HepG2 (cell line): ENCODE results near the gene UCKL1. TPM values are rescaled to one million over a fixed set of nuclear protein-coding genes. Genes with fewer than 3 reads are reported as not detected.

Source experiments
- ATRX ChIP-seq: sonication (generic); formaldehyde crosslinking; IDR thresholded peaks from 2 replicates; pipeline ENCODE4 v1.4.0; 2020; ENCODE audit warnings: missing genetic modification reagents, borderline replicate concordance
- CREB3 ChIP-seq: sonication (generic); formaldehyde crosslinking; IDR thresholded peaks from 2 replicates; pipeline ENCODE4 v1.5.0; 2020; ENCODE audit warnings: missing genetic modification reagents
- CSRNP2 ChIP-seq: sonication (generic); formaldehyde crosslinking; conservative IDR thresholded peaks from 2 replicates; pipeline ENCODE4 v1.8.0; 2022; ENCODE audit warnings: low read depth, missing genetic modification reagents
- DDIT3 ChIP-seq: sonication (generic); formaldehyde crosslinking; IDR thresholded peaks from 2 replicates; pipeline ENCODE4 v1.4.0; 2020; ENCODE audit warnings: mild to moderate bottlenecking, missing genetic modification reagents
- HMGA1 ChIP-seq: sonication (generic); formaldehyde crosslinking; conservative IDR thresholded peaks from 2 replicates; pipeline ENCODE4 v1.4.0; 2020; ENCODE audit warnings: missing genetic modification reagents
- HNRNPK ChIP-seq: fragments of 200-400 bp; formaldehyde crosslinking; IDR thresholded peaks from 2 replicates; pipeline ENCODE4 v1.6.1; 2018; ENCODE audit warnings: low read length, low read depth, moderate library complexity, mild to moderate bottlenecking; ENCODE audit not compliant: poor library complexity, severe bottlenecking
- HNRNPL ChIP-seq: fragments of 200-400 bp; formaldehyde crosslinking; IDR thresholded peaks from 2 replicates; pipeline ENCODE4 v1.6.1; 2017; ENCODE audit warnings: mild to moderate bottlenecking, low read depth, low read length
- HOXA3 ChIP-seq: sonication (generic); formaldehyde crosslinking; IDR thresholded peaks from 2 replicates; pipeline ENCODE4 v1.5.0; 2020; ENCODE audit warnings: missing genetic modification reagents
- IRF2 ChIP-seq: IDR thresholded peaks from 2 replicates; pipeline ENCODE4 v1.6.1; 2018; ENCODE audit warnings: missing genetic modification reagents, missing compliant biosample characterization
- MTERF4 ChIP-seq: sonication (generic); formaldehyde crosslinking; IDR thresholded peaks from 2 replicates; pipeline ENCODE4 v1.8.0; 2023; ENCODE audit warnings: mild to moderate bottlenecking, missing genetic modification reagents
- NFE2 ChIP-seq: sonication (generic); formaldehyde crosslinking; IDR thresholded peaks from 2 replicates; pipeline ENCODE4 v1.4.0; 2020; ENCODE audit warnings: missing genetic modification reagents
- PHB2 ChIP-seq: fragments of 450-650 bp; IDR thresholded peaks from 2 replicates; pipeline ENCODE4 v1.6.1; 2018; ENCODE audit not compliant: partially characterized antibody
- SATB2 ChIP-seq: sonication (generic); formaldehyde crosslinking; IDR thresholded peaks from 2 replicates; pipeline ENCODE4 v1.5.0; 2020; ENCODE audit warnings: missing genetic modification reagents
- SMARCC2 ChIP-seq: fragments of 450-650 bp; IDR thresholded peaks from 2 replicates; pipeline ENCODE4 v1.6.1; 2017; ENCODE audit warnings: antibody characterized with exemption, mild to moderate bottlenecking
- SP4 ChIP-seq: sonication (generic); formaldehyde crosslinking; IDR thresholded peaks from 2 replicates; pipeline ENCODE4 v1.8.1; 2023; ENCODE audit warnings: mild to moderate bottlenecking, missing genetic modification reagents
- TEAD2 ChIP-seq: sonication (generic); formaldehyde crosslinking; IDR thresholded peaks from 2 replicates; pipeline ENCODE4 v1.9.0; 2021; ENCODE audit warnings: missing genetic modification reagents
- ZBTB7A ChIP-seq: sonication (generic); formaldehyde crosslinking; IDR thresholded peaks from 2 replicates; pipeline ENCODE4 v1.8.0; 2022; ENCODE audit warnings: mild to moderate bottlenecking, missing genetic modification reagents
- ZFP1 ChIP-seq: IDR thresholded peaks from 2 replicates; pipeline ENCODE4 v1.6.1; 2016
- ZNF280D ChIP-seq: sonication (generic); formaldehyde crosslinking; IDR thresholded peaks from 2 replicates; pipeline ENCODE4 v1.5.1; 2020; ENCODE audit warnings: mild to moderate bottlenecking, missing genetic modification reagents
- ZNF329 ChIP-seq: sonication (generic); formaldehyde crosslinking; IDR thresholded peaks from 2 replicates; pipeline ENCODE4 v1.9.0; 2021; ENCODE audit warnings: low read depth, mild to moderate bottlenecking, missing genetic modification reagents
- ZNF724P ChIP-seq: sonication (generic); formaldehyde crosslinking; IDR thresholded peaks from 2 replicates; pipeline ENCODE4 v1.8.0; 2022; ENCODE audit warnings: missing genetic modification reagents, borderline replicate concordance
- ZNF850 ChIP-seq: sonication (generic); formaldehyde crosslinking; conservative IDR thresholded peaks from 2 replicates; pipeline ENCODE4 v1.9.0; 2021; ENCODE audit warnings: mild to moderate bottlenecking, missing genetic modification reagents
- polyA plus RNA-seq, 8 experiments: library from polyadenylated mRNA; depleted of rRNA in 3 of 8; stranded (reverse) in 7 of 8; unstranded in 1 of 8; fragments of >200 nt; fragmentation: Illumina TruSeq in 4 of 8; extraction: Trizol in 4 of 8; gene quantifications; 2 replicates each; pipeline versions ENCODE4 v1.2.1 to v1.2.3, GENCODE V29; 2011 to 2016; ENCODE audit warnings: low read depth in 4 of 8, missing spikeins in 1 of 8, mixed read lengths in 1 of 8; ENCODE audit not compliant: insufficient read depth in 1 of 8
- total RNA-seq, 5 experiments: library from RNA; depleted of rRNA; stranded (reverse); fragments of >200 nt; fragmentation: Illumina TruSeq; extraction: Trizol; gene quantifications; 2 replicates each; pipeline ENCODE4 v1.2.3, GENCODE V29; 2016; ENCODE audit warnings: low read depth in 1 of 5

Gene UCKL1
- total and polyA plus RNA-seq, 2 of the 13 experiments (the other 11 are each of a cell fraction or from before 2014, with no cell fraction given) = 50.2 to 126 TPM

GRCh38 chr20:63896264-63897105 lies 59.7 kb downstream of the UCKL1 start (continued):
- TF ChIP-seq CREB3 (CRISPR knock-in tag) (no peak), SATB2 (CRISPR knock-in tag) (peak; percentile 75; the same call in 1 of the 2 replicates), HNRNPK (no peak), HNRNPL (peak; percentile 67; the same call in 1 of the 2 replicates), SP4 (CRISPR knock-in tag) (peak; percentile 54), ZNF724P (CRISPR knock-in tag) (peak; percentile 46; the same call in 1 of the 2 replicates), SMARCC2 (no peak), IRF2 (CRISPR knock-in tag) (peak; percentile 51), ZNF329 (no peak), NFE2 (no peak), ZBTB7A (CRISPR knock-in tag) (no peak), PHB2 (no peak), HMGA1 (CRISPR knock-in tag) (no peak), CSRNP2 (CRISPR knock-in tag) (no peak), MTERF4 (CRISPR knock-in tag) (0 out of 2 replicates have a peak, but pooled peaks have one; percentile 50), DDIT3 (no peak), ATRX (CRISPR knock-in tag) (no peak), TEAD2 (CRISPR knock-in tag) (no peak), ZNF850 (peak; percentile 59; the same call in 1 of the 2 replicates), ZNF280D (CRISPR knock-in tag) (0 out of 2 replicates have a peak, but pooled peaks have one; percentile 66), HOXA3 (CRISPR knock-in tag) (peak; percentile 60; the same call in 1 of the 2 replicates), ZFP1 (CRISPR knock-in tag) (peak; percentile 20; the same call in 1 of the 2 replicates)
